ENCODE results near the gene FXYD3. TPM values are rescaled to one million over a fixed set of nuclear protein-coding genes. Genes with fewer than 3 reads are reported as not detected.

Gene FXYD3
- total RNA-seq, 2 donors from 2014 or later = 365 to 1,352 TPM

- Histone ChIP-seq H3K27ac (no peak overlapping the region), H3K36me3 (no peaks in the 10 kb centered on the region), H3K4me1 (replicated peaks) (no peaks in the 10 kb centered on the region), H3K9me3 (no peaks in the 10 kb centered on the region), H3K27me3 (replicated peaks; ENCODE audit: insufficient read depth) (no peaks in the 10 kb centered on the region), H3K4me3 (no peak overlapping the region)
- intact Hi-C loops (cut with DNase I) = loop anchor here (10.0 kb wide), 1 partner anchor 106 kb away; no protein-coding TSS in a partner anchor
- WGBS = 91% methylated on average over 6 of the region's 6 CpGs
- DNase-seq (ENCODE audit: low spot score) = no peak
- TF ChIP-seq POLR2AphosphoS5 (IDR thresholded peaks at IDR 0.05) (no peak), POLR2A (IDR thresholded peaks at IDR 0.05) (no peak), CTCF (IDR thresholded peaks at IDR 0.05) (no peak)
These were observed 34.4 kb upstream of the FXYD3 start for GRCh38 chr19:35081201-35081600.

GRCh38 chr19:35083691-35084508, 31.7 kb upstream of the FXYD3 start:
- H3K9me3 ChIP-seq = no peaks in the 10 kb centered on the region
- no peak overlapping the region for H3K4me3 ChIP-seq
- no peaks in the 10 kb centered on the region for H3K27me3 ChIP-seq (replicated peaks; ENCODE audit: insufficient read depth)
- no peaks in the 10 kb centered on the region for H3K4me1 ChIP-seq (replicated peaks)
- intact Hi-C loops (cut with DNase I) = loop anchor here (10.0 kb wide), 1 partner anchor 109 kb away; no protein-coding TSS in a partner anchor
- no peak overlapping the region for H3K27ac ChIP-seq
- TF ChIP-seq CTCF (IDR thresholded peaks at IDR 0.05) = no peak
- TF ChIP-seq POLR2AphosphoS5 (IDR thresholded peaks at IDR 0.05) = no peak
- no peak for TF ChIP-seq POLR2A (IDR thresholded peaks at IDR 0.05)
- WGBS = 92% methylated on average over 15 of the region's 15 CpGs
- DNase-seq (ENCODE audit: low spot score) = no peak
- no peaks in the 10 kb centered on the region for H3K36me3 ChIP-seq

- intact Hi-C loops (cut with DNase I) = loop anchor here (10.0 kb wide), 1 partner anchor 110 kb away; no protein-coding TSS in a partner anchor
- no peak for DNase-seq (ENCODE audit: low spot score)
- Histone ChIP-seq H3K36me3 (no peaks in the 10 kb centered on the region), H3K9me3 (no peaks in the 10 kb centered on the region), H3K4me3 (no peak overlapping the region), H3K27ac (no peak overlapping the region), H3K4me1 (replicated peaks) (no peaks in the 10 kb centered on the region), H3K27me3 (replicated peaks; ENCODE audit: insufficient read depth) (no peaks in the 10 kb centered on the region)
- 92% methylated on average over 3 of the region's 3 CpGs for WGBS
- TF ChIP-seq POLR2A (IDR thresholded peaks at IDR 0.05) (no peak), CTCF (IDR thresholded peaks at IDR 0.05) (no peak), POLR2AphosphoS5 (IDR thresholded peaks at IDR 0.05) (no peak)
These were observed 31.2 kb upstream of the FXYD3 start for GRCh38 chr19:35084509-35084762.

- no peaks in the 10 kb centered on the region for H3K27me3 ChIP-seq (replicated peaks; ENCODE audit: insufficient read depth)
- intact Hi-C loops (cut with DNase I) = loop anchor here (10.0 kb wide), 1 partner anchor 111 kb away; no protein-coding TSS in a partner anchor
- no peaks in the 10 kb centered on the region for H3K36me3 ChIP-seq
- no peaks in the 10 kb centered on the region for H3K4me1 ChIP-seq (replicated peaks)
- no peaks in the 10 kb centered on the region for H3K9me3 ChIP-seq
- H3K27ac ChIP-seq = no peak overlapping the region
- DNase-seq (ENCODE audit: low spot score) = no peak
- TF ChIP-seq POLR2A (IDR thresholded peaks at IDR 0.05) (no peak), POLR2AphosphoS5 (IDR thresholded peaks at IDR 0.05) (no peak), CTCF (IDR thresholded peaks at IDR 0.05) (no peak)
- H3K4me3 ChIP-seq = no peak overlapping the region
- 58% methylated on average over 6 of the region's 6 CpGs for WGBS
These were observed 29.7 kb upstream of the FXYD3 start for GRCh38 chr19:35085947-35086346.

GRCh38 chr19:35086455-35086854, 29.2 kb upstream of the FXYD3 start:
- TF ChIP-seq CTCF (IDR thresholded peaks at IDR 0.05) (no peak), POLR2AphosphoS5 (IDR thresholded peaks at IDR 0.05) (no peak), POLR2A (IDR thresholded peaks at IDR 0.05) (no peak)
- DNase-seq (ENCODE audit: low spot score) = no peak
- Histone ChIP-seq H3K27me3 (replicated peaks; ENCODE audit: insufficient read depth) (no peaks in the 10 kb centered on the region), H3K4me1 (replicated peaks) (no peaks in the 10 kb centered on the region), H3K4me3 (no peak overlapping the region), H3K27ac (no peak overlapping the region), H3K9me3 (no peaks in the 10 kb centered on the region), H3K36me3 (no peaks in the 10 kb centered on the region)
- intact Hi-C loops (cut with DNase I) = loop anchor here (10.0 kb wide), 1 partner anchor 112 kb away; no protein-coding TSS in a partner anchor
- WGBS = 86% methylated on average over 8 of the region's 8 CpGs

All from prostate gland (tissue), 2 donors.